Measurements from ENCODE around the gene CEP112.

DNA sequence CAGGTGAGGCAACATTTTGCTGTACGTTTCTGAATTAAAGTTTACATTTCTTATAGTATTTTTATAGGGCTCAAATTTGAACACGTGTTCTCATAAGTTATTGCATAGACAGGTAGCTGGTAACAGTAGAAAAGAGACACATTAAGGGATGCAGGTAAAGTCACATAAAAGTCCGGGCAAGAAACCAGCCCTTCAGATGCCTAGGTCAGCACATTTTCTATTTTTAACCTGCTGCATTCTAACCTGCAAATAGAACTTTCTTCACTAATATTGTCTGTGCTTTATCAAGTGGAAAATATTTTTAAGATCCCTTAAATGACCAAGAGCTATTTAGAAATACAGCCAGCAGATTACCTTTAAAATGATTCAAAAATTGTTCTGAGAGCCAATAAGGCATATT, 323.1 kb downstream of the CEP112 start:
- TF ChIP-seq CTCF (IDR thresholded peaks at IDR 0.05; ENCODE audit: poor library complexity, severe bottlenecking): no peak
- TF ChIP-seq, protein P1, sequence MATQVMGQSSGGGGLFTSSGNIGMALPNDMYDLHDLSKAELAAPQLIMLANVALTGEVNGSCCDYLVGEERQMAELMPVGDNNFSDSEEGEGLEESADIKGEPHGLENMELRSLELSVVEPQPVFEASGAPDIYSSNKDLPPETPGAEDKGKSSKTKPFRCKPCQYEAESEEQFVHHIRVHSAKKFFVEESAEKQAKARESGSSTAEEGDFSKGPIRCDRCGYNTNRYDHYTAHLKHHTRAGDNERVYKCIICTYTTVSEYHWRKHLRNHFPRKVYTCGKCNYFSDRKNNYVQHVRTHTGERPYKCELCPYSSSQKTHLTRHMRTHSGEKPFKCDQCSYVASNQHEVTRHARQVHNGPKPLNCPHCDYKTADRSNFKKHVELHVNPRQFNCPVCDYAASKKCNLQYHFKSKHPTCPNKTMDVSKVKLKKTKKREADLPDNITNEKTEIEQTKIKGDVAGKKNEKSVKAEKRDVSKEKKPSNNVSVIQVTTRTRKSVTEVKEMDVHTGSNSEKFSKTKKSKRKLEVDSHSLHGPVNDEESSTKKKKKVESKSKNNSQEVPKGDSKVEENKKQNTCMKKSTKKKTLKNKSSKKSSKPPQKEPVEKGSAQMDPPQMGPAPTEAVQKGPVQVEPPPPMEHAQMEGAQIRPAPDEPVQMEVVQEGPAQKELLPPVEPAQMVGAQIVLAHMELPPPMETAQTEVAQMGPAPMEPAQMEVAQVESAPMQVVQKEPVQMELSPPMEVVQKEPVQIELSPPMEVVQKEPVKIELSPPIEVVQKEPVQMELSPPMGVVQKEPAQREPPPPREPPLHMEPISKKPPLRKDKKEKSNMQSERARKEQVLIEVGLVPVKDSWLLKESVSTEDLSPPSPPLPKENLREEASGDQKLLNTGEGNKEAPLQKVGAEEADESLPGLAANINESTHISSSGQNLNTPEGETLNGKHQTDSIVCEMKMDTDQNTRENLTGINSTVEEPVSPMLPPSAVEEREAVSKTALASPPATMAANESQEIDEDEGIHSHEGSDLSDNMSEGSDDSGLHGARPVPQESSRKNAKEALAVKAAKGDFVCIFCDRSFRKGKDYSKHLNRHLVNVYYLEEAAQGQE (IDR thresholded peaks at IDR 0.05; ENCODE audit: borderline replicate concordance): no peak

Data from neural cell (in vitro differentiated cells).